Rectal smooth muscle tissue (tissue), 1 donor: ENCODE results near the gene F13B.

Source experiments
- H3K27ac ChIP-seq: one replicate; pipeline ENCODE4 v1.7.0; 2013; ENCODE audit warnings: low read depth, low read length, inconsistent platforms
- H3K27me3 ChIP-seq: one replicate; pipeline ENCODE4 v1.7.0; 2013; ENCODE audit warnings: low read length; ENCODE audit not compliant: control insufficient read depth, insufficient read depth
- H3K36me3 ChIP-seq: one replicate; pipeline ENCODE4 v1.7.0; 2013; ENCODE audit warnings: low read length; ENCODE audit not compliant: control insufficient read depth, insufficient read depth
- H3K4me1 ChIP-seq: one replicate; pipeline ENCODE4 v1.7.0; 2013; ENCODE audit warnings: low read length; ENCODE audit not compliant: control insufficient read depth, insufficient read depth
- H3K4me3 ChIP-seq: one replicate; pipeline ENCODE4 v1.7.0; 2013; ENCODE audit warnings: low read length
- H3K9ac ChIP-seq: one replicate; pipeline ENCODE4 v1.7.0; 2013; ENCODE audit warnings: low read length

F13B gene

GRCh38 chr1:197081117-197081753, 14.2 kb upstream of the F13B start:
- H3K9ac ChIP-seq: no peak overlapping the region
- no peak overlapping the region for H3K4me3 ChIP-seq
- no peaks in the 10 kb centered on the region for H3K27me3 ChIP-seq
- H3K36me3 ChIP-seq: no peaks in the 10 kb centered on the region
- H3K27ac ChIP-seq: no peak overlapping the region
- no peaks in the 10 kb centered on the region for H3K4me1 ChIP-seq

GRCh38 chr1:197080323-197080722, 13.3 kb upstream of the F13B start:
- H3K9ac ChIP-seq: no peak overlapping the region
- H3K4me1 ChIP-seq: no peaks in the 10 kb centered on the region
- H3K4me3 ChIP-seq: no peak overlapping the region
- no peak overlapping the region for H3K27ac ChIP-seq
- no peaks in the 10 kb centered on the region for H3K36me3 ChIP-seq
- no peaks in the 10 kb centered on the region for H3K27me3 ChIP-seq

- H3K27me3 ChIP-seq: no peaks in the 10 kb centered on the region
- no peak overlapping the region for H3K27ac ChIP-seq
- H3K36me3 ChIP-seq: no peaks in the 10 kb centered on the region
- no peak overlapping the region for H3K4me3 ChIP-seq
- H3K4me1 ChIP-seq: no peaks in the 10 kb centered on the region
- H3K9ac ChIP-seq: no peak overlapping the region
Measured at GRCh38 chr1:197076585-197076984, 9.5 kb upstream of the F13B start.

- Histone ChIP-seq H3K27me3 (no peaks in the 10 kb centered on the region), H3K4me1 (no peaks in the 10 kb centered on the region), H3K27ac (no peak overlapping the region), H3K36me3 (no peaks in the 10 kb centered on the region), H3K4me3 (no peak overlapping the region), H3K9ac (no peak overlapping the region)
Measured at GRCh38 chr1:197073978-197074377, 6.9 kb upstream of the F13B start.

GRCh38 chr1:197067457-197067818, 378 bp upstream of the F13B start:
- no peak overlapping the region for H3K27ac ChIP-seq
- H3K4me1 ChIP-seq: no peaks in the 10 kb centered on the region
- no peak overlapping the region for H3K4me3 ChIP-seq
- no peak overlapping the region for H3K9ac ChIP-seq
- H3K27me3 ChIP-seq: no peaks in the 10 kb centered on the region
- no peaks in the 10 kb centered on the region for H3K36me3 ChIP-seq

- H3K4me3 ChIP-seq: no peak overlapping the region
- H3K9ac ChIP-seq: no peak overlapping the region
- no peaks in the 10 kb centered on the region for H3K36me3 ChIP-seq
- H3K27me3 ChIP-seq: no peaks in the 10 kb centered on the region
- no peaks in the 10 kb centered on the region for H3K4me1 ChIP-seq
- H3K27ac ChIP-seq: no peak overlapping the region
Measured at GRCh38 chr1:197066277-197066676, 783 bp downstream of the F13B start.

GRCh38 chr1:197065559-197065958, 1.5 kb downstream of the F13B start:
- H3K27ac ChIP-seq: no peak overlapping the region
- H3K9ac ChIP-seq: no peak overlapping the region
- H3K4me3 ChIP-seq: no peak overlapping the region
- no peaks in the 10 kb centered on the region for H3K36me3 ChIP-seq
- H3K27me3 ChIP-seq: no peaks in the 10 kb centered on the region
- H3K4me1 ChIP-seq: no peaks in the 10 kb centered on the region

- H3K4me1 ChIP-seq: no peaks in the 10 kb centered on the region
- no peak overlapping the region for H3K27ac ChIP-seq
- no peaks in the 10 kb centered on the region for H3K36me3 ChIP-seq
- no peaks in the 10 kb centered on the region for H3K27me3 ChIP-seq
- H3K4me3 ChIP-seq: no peak overlapping the region
- H3K9ac ChIP-seq: no peak overlapping the region
Measured at GRCh38 chr1:197063212-197063611, 3.8 kb downstream of the F13B start.

GRCh38 chr1:197062692-197063091, 4.4 kb downstream of the F13B start:
- Histone ChIP-seq H3K27ac (no peak overlapping the region), H3K36me3 (no peaks in the 10 kb centered on the region), H3K9ac (no peak overlapping the region), H3K27me3 (no peaks in the 10 kb centered on the region), H3K4me1 (no peaks in the 10 kb centered on the region), H3K4me3 (no peak overlapping the region)

GRCh38 chr1:197049100-197049499, 18.0 kb downstream of the F13B start:
- no peaks in the 10 kb centered on the region for H3K27me3 ChIP-seq
- no peak overlapping the region for H3K9ac ChIP-seq
- no peak overlapping the region for H3K27ac ChIP-seq
- no peaks in the 10 kb centered on the region for H3K36me3 ChIP-seq
- H3K4me1 ChIP-seq: no peaks in the 10 kb centered on the region
- no peak overlapping the region for H3K4me3 ChIP-seq

- Histone ChIP-seq H3K27me3 (no peaks in the 10 kb centered on the region), H3K36me3 (no peaks in the 10 kb centered on the region), H3K4me1 (no peaks in the 10 kb centered on the region), H3K27ac (no peak overlapping the region), H3K4me3 (no peak overlapping the region), H3K9ac (no peak overlapping the region)
Measured at GRCh38 chr1:197042676-197043341, 24.3 kb downstream of the F13B start.

- no peaks in the 10 kb centered on the region for H3K27me3 ChIP-seq
- no peak overlapping the region for H3K27ac ChIP-seq
- H3K36me3 ChIP-seq: no peaks in the 10 kb centered on the region
- no peaks in the 10 kb centered on the region for H3K4me1 ChIP-seq
- no peak overlapping the region for H3K4me3 ChIP-seq
- H3K9ac ChIP-seq: no peak overlapping the region
Measured at GRCh38 chr1:197041486-197042353, 25.3 kb downstream of the F13B start.
